Measurements from ENCODE around the gene EHMT1. TPM values are rescaled to one million over a fixed set of nuclear protein-coding genes. Genes with fewer than 3 reads are reported as not detected.

The EHMT1 gene
- total and polyA plus RNA-seq, 2 experiments from 2014 or later, result 46.0 to 47.7 TPM

DNA sequence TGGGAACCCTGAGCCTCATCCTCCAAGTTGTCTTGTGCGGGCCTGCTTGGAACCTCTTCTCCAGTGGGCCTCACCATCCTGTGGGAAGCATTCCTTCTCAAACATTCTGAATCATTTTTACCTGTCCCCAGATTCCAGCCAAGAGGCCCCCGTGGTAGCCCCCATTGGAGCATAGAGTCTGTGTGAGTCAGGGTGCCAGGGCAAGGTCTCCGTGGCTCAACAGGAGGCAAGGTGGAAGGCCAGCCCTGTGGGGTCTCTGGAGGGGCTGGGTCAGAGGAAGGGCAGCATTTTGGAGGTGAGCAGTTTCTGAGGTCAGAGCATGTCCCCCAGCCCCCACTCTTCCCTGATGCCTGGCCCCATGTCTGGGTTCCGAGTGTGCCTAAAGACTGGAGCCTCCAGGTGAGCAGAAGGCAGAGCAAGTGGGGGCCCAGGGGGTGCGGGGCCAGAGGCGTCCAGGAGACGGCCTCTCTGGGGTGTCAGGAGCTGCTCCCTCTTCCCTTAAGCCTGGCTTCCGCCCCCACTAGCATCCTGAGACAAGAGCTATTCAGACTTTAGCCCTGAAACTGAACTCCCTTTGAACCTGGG, 260.9 kb downstream of the EHMT1 start:
- 96% methylated on average over 8 of the region's 8 CpGs for WGBS (ENCODE audit: low lambda C conversion rate, missing lambda C conversion rate)
- peaks cover 32% of the 10 kb centered on the region for H3K27me3 ChIP-seq
- no peak overlapping the region for H2AFZ ChIP-seq

DNA sequence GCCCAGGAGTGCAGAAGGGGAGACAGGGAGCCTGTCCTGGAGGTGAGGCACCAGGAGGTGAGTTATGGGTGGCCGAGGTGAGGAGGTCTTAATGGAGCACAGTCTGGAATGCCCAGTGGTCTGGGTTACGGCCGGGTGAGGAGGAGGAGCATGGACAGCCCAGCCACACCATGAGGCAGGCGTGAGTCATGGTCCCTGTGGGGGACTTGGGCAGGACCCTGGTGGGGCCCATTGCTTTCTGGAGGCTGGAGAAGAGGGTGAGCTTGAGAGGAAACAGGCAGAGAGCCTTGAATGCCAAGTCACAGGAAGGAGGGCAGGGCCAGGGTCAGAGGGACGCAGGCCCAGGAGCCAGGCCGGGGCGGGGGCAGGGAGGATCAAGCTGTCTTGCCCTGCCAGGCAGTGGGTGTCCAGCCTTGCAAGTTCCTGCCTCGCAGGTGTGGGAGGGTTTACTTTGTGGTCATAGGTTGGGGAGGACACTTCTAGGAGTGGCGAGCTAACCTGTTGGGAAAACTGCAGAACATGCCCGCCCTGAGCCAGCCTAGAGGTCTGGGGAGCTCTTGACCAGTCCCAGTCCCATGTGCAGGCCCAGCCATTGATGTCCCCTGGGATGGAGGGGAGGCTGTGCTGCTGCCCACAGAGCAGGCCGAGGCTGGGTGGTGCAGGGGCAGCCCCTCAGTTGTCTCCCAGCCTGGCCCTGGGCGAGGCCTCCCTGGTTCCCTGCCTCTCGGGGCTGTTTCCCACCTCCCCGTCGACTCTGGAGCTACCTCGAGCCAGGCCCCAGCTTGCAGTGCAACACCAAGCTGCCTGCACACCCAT, 261.6 kb downstream of the EHMT1 start:
- TF ChIP-seq EZH2phosphoT487 (IDR thresholded peaks at IDR 0.05; ENCODE audit: low read depth, severe bottlenecking, unreplicated experiment), result no peak
- no peak for TF ChIP-seq EZH2 (IDR thresholded peaks at IDR 0.05; ENCODE audit: borderline replicate concordance)
- TF ChIP-seq, protein P1, sequence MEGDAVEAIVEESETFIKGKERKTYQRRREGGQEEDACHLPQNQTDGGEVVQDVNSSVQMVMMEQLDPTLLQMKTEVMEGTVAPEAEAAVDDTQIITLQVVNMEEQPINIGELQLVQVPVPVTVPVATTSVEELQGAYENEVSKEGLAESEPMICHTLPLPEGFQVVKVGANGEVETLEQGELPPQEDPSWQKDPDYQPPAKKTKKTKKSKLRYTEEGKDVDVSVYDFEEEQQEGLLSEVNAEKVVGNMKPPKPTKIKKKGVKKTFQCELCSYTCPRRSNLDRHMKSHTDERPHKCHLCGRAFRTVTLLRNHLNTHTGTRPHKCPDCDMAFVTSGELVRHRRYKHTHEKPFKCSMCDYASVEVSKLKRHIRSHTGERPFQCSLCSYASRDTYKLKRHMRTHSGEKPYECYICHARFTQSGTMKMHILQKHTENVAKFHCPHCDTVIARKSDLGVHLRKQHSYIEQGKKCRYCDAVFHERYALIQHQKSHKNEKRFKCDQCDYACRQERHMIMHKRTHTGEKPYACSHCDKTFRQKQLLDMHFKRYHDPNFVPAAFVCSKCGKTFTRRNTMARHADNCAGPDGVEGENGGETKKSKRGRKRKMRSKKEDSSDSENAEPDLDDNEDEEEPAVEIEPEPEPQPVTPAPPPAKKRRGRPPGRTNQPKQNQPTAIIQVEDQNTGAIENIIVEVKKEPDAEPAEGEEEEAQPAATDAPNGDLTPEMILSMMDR (IDR thresholded peaks at IDR 0.05; ENCODE audit: poor library complexity), result no peak
- H3K4me1 ChIP-seq (ENCODE audit: insufficient read depth), result no peaks in the 10 kb centered on the region
- no peaks in the 10 kb centered on the region for H3K9me3 ChIP-seq (ENCODE audit: low read depth)
- H4K20me1 ChIP-seq (ENCODE audit: insufficient read depth, poor library complexity, severe bottlenecking), result no peaks in the 10 kb centered on the region
- no peaks in the 10 kb centered on the region for H3K9me2 ChIP-seq (replicated peaks; ENCODE audit: insufficient read depth)
- no peak overlapping the region for H3K27ac ChIP-seq
- no peak overlapping the region for H2AFZ ChIP-seq
- no peak overlapping the region for H3K4me3 ChIP-seq
- H3K4me2 ChIP-seq, result no peak overlapping the region
- H3K36me3 ChIP-seq (replicated peaks; ENCODE audit: insufficient read depth, low read depth), result no peaks in the 10 kb centered on the region
- H3K79me2 ChIP-seq, result no peaks in the 10 kb centered on the region
- 82% methylated on average over 15 of the region's 16 CpGs for WGBS (ENCODE audit: low lambda C conversion rate, missing lambda C conversion rate)
- no peak for DNase-seq (ENCODE audit: low spot score)
- peaks cover 29% of the 10 kb centered on the region for H3K27me3 ChIP-seq

More for the DNA sequence above, 260.9 kb downstream of the EHMT1 start:
- TF ChIP-seq EZH2 (IDR thresholded peaks at IDR 0.05; ENCODE audit: borderline replicate concordance), result no peak
- TF ChIP-seq, protein P1 (IDR thresholded peaks at IDR 0.05; ENCODE audit: poor library complexity), result no peak
- TF ChIP-seq EZH2phosphoT487 (IDR thresholded peaks at IDR 0.05; ENCODE audit: low read depth, severe bottlenecking, unreplicated experiment), result no peak
- no peaks in the 10 kb centered on the region for H3K9me2 ChIP-seq (replicated peaks; ENCODE audit: insufficient read depth)
- no peak for DNase-seq (ENCODE audit: low spot score)
- H3K4me3 ChIP-seq, result no peak overlapping the region
- H3K36me3 ChIP-seq (replicated peaks; ENCODE audit: insufficient read depth, low read depth), result no peaks in the 10 kb centered on the region
- no peaks in the 10 kb centered on the region for H3K79me2 ChIP-seq
- H3K4me1 ChIP-seq (ENCODE audit: insufficient read depth), result no peaks in the 10 kb centered on the region
- no peak overlapping the region for H3K4me2 ChIP-seq
- H3K27ac ChIP-seq, result no peak overlapping the region
- no peaks in the 10 kb centered on the region for H4K20me1 ChIP-seq (ENCODE audit: insufficient read depth, poor library complexity, severe bottlenecking)
- no peaks in the 10 kb centered on the region for H3K9me3 ChIP-seq (ENCODE audit: low read depth)

DNA sequence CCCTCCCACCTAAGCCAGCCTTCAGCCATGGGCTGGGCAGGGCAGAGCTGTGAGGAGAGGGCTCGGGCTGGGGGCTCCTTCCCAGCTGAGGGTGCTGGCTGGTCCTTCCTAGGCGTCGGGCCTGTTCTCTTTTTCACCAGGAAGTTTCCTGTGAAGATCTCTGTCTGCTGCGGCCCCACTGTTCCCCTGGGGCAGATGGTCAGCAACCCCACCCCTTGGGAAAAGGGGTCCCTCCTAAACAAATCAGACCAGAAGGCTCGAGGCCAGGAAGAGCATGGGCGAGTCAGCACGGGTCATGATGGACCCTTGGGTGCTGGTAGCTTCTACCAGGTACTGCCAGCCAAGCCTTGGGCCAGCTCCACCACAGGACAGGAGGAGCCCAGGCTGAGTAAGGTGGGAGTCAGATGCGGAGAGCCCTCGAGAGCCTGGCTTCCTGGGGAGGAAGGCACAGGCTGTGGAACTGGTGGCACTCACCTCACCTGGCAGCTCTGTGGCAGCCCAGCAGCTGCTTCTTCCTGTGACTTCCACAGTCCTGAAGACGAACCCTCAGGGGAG, 262.2 kb downstream of the EHMT1 start:
- WGBS (ENCODE audit: low lambda C conversion rate, missing lambda C conversion rate), result 90% methylated on average over 10 of the region's 10 CpGs
- Histone ChIP-seq H2AFZ (no peak overlapping the region), H3K9me2 (replicated peaks; ENCODE audit: insufficient read depth) (no peaks in the 10 kb centered on the region), H3K79me2 (no peaks in the 10 kb centered on the region), H3K4me3 (no peak overlapping the region), H3K27ac (no peak overlapping the region), H3K4me1 (ENCODE audit: insufficient read depth) (no peaks in the 10 kb centered on the region), H4K20me1 (ENCODE audit: insufficient read depth, poor library complexity, severe bottlenecking) (no peaks in the 10 kb centered on the region), H3K9me3 (ENCODE audit: low read depth) (no peaks in the 10 kb centered on the region), H3K36me3 (replicated peaks; ENCODE audit: insufficient read depth, low read depth) (no peaks in the 10 kb centered on the region), H3K27me3 (peaks cover 22% of the 10 kb centered on the region), H3K4me2 (no peak overlapping the region)
- no peak for DNase-seq (ENCODE audit: low spot score)
- TF ChIP-seq EZH2phosphoT487 (IDR thresholded peaks at IDR 0.05; ENCODE audit: low read depth, severe bottlenecking, unreplicated experiment) (no peak), EZH2 (IDR thresholded peaks at IDR 0.05; ENCODE audit: borderline replicate concordance) (no peak)
- TF ChIP-seq, protein P1 (IDR thresholded peaks at IDR 0.05; ENCODE audit: poor library complexity), result no peak
